ENCODE measurements around the gene CRYGS. TPM values are rescaled to one million over a fixed set of nuclear protein-coding genes. Genes with fewer than 3 reads are reported as not detected.

Gene CRYGS
- total and polyA plus RNA-seq, 10 donors = 4.2 to 24.8 (median 6.8) TPM

DNA sequence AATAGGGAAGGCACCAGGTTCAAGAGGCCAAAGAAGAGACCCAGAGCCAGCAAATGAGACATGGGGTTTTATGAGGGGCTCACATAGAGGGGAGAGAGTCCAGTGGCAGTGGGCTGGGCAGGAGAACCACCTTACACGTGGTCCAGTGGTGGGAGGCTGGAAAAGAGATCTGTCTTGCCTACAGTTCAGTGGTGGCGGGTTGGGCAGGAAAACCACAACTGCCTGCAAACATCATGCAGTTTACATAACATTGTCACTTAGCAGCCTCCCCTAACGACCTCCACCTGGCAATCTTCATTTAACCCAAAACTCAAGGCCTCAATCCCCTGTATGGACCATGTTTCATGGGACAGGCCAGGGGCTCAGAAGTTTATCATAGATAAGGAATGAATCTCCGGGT is 29.1 kb downstream of the CRYGS start:
- Histone ChIP-seq H3K36me3 (no peaks in the 10 kb centered on the region), H3K27me3 (replicated peaks in 1 of 7) (peaks cover 0 to 4% (median 0%) of the 10 kb centered on the region in 7 donors), H3K9me3 (peaks cover 0 to 8% (median 0%) of the 10 kb centered on the region in 8 donors), H3K27ac (no peak overlapping the region), H3K4me1 (peaks cover 3 to 39% (median 28%) of the 10 kb centered on the region in 6 donors), H3K4me3 (no peak overlapping the region)
- intact Hi-C loops (cut with DNase I; ENCODE audit: low total_unique reads) = no loop called here
- no peak for TF ChIP-seq POLR2A (IDR thresholded peaks at IDR 0.05)
- no peak for TF ChIP-seq CTCF (IDR thresholded peaks at IDR 0.05 in 8 of 11, conservative IDR thresholded peaks at IDR 0.05 in 3 of 11)
- 21 to 31% (median 23%) methylated on average over 4 of the region's 4 CpGs for WGBS, 5 donors
- DNase-seq = no peak

DNA sequence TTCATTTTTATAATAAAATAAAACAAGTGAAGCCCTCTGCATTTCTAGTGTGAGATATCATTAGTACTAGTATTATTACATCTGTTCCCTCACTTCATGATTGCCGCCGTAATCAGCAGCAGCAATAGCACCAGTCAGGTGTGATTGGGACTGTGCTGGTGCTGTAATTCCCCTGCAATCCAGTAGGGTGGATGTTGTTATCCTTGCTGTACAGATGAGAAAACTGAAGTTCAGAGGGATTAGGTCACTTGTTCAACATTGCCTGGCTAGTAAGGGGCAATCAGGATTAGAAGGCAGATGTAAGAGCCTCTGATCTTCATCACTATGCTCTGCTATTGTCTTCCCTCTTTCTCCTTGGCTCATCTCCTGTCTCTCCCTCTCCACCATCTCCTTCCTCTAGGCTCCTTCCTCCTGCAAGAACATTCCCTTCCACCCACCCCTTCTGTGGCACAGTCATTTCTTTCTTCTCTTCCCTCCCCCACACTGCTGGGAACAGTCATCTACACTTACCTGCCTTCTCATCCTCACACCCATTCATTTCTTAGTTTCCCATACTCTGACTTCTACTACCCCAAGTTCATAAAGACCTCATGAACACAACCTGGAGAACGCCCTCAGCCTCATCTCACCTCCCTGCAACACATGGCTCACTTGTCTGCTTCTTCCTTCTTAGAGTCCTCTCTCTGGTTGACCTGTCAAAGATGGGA is 29.7 kb downstream of the CRYGS start:
- H3K4me3 ChIP-seq = no peak overlapping the region
- peaks cover 3 to 33% (median 22%) of the 10 kb centered on the region in 6 donors for H3K4me1 ChIP-seq
- DNase-seq = no peak
- intact Hi-C loops (cut with DNase I; ENCODE audit: low total_unique reads) = no loop called here
- peaks cover 0 to 8% (median 0%) of the 10 kb centered on the region in 8 donors for H3K9me3 ChIP-seq
- H3K27me3 ChIP-seq (replicated peaks in 1 of 7) = peaks cover 0 to 4% (median 0%) of the 10 kb centered on the region in 7 donors
- TF ChIP-seq POLR2AphosphoS5 (IDR thresholded peaks at IDR 0.05) = no peak
- TF ChIP-seq CTCF (IDR thresholded peaks at IDR 0.05 in 8 of 11, conservative IDR thresholded peaks at IDR 0.05 in 3 of 11) = peak in 5 of 11 experiments; percentile 12 to 47 (median 40)
- H3K27ac ChIP-seq = no peak overlapping the region
- 76 to 90% (median 83%) methylated on average over 3 of the region's 3 CpGs for WGBS, 5 donors
- no peaks in the 10 kb centered on the region for H3K36me3 ChIP-seq

- 69 to 87% (median 81%) methylated on average over 5 of the region's 5 CpGs for WGBS, 5 donors
- H3K36me3 ChIP-seq = no peaks in the 10 kb centered on the region
- no peak overlapping the region for H3K4me3 ChIP-seq
- DNase-seq = no peak
- TF ChIP-seq POLR2A (IDR thresholded peaks at IDR 0.05) (no peak), CTCF (IDR thresholded peaks at IDR 0.05 in 8 of 11, conservative IDR thresholded peaks at IDR 0.05 in 3 of 11) (no peak), POLR2AphosphoS5 (IDR thresholded peaks at IDR 0.05) (no peak)
- H3K27ac ChIP-seq = no peak overlapping the region
- peaks cover 0 to 4% (median 0%) of the 10 kb centered on the region in 7 donors for H3K27me3 ChIP-seq (replicated peaks in 1 of 7)
- intact Hi-C loops (cut with DNase I; ENCODE audit: low total_unique reads) = no loop called here
- peaks cover 0 to 22% (median 12%) of the 10 kb centered on the region in 6 donors for H3K4me1 ChIP-seq
- H3K9me3 ChIP-seq = peaks cover 0 to 8% (median 0%) of the 10 kb centered on the region in 8 donors
These were observed 30.8 kb downstream of the CRYGS start for GRCh38 chr3:186513386-186513785.

DNA sequence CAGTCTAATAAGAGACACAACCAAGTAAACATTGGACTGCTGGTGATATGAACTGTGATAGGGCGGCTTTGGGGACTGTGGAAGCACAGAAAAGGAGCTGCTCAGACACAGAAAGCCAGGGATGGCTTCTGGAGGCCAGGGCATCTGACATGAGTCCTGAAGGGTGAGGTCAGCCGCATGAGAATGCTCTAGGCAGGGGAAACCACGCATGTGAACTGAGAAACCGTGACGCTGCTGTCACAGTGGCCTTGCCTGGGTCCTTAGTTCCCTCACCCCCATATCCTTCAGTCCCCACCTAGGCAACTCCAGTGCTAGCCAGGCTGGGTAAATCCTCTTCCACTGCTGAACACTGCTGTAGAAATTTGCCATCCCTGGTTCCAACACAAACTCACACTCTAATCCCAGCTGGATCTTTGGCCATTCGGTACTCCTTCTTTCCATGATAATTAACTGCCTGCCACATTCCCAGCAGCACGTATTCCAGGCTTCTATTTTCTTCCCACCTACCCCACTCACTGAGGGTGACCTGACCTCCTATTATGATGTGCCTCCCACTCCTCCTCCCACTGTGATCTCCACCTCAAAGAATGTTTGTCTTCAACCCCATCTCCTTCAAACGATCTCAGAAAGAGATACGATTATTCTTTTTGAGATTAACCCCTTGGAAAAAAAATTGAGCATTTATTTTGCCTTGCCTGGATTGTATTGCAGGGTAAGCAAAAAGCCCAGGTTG is 31.4 kb downstream of the CRYGS start:
- WGBS, 5 donors = 50 to 68% (median 63%) methylated on average over 9 of the region's 9 CpGs
- no peak for DNase-seq

More for the DNA sequence above, 31.4 kb downstream of the CRYGS start:
- Histone ChIP-seq H3K4me1 (peaks cover 0 to 16% (median 10%) of the 10 kb centered on the region in 6 donors), H3K4me3 (no peak overlapping the region), H3K9me3 (peaks cover 0 to 8% (median 0%) of the 10 kb centered on the region in 8 donors), H3K27me3 (replicated peaks in 1 of 7) (peaks cover 0 to 4% (median 0%) of the 10 kb centered on the region in 7 donors), H3K36me3 (no peaks in the 10 kb centered on the region), H3K27ac (no peak overlapping the region)
- intact Hi-C loops (cut with DNase I; ENCODE audit: low total_unique reads) = no loop called here
- TF ChIP-seq POLR2A (IDR thresholded peaks at IDR 0.05) = no peak
- no peak for TF ChIP-seq CTCF (IDR thresholded peaks at IDR 0.05 in 8 of 11, conservative IDR thresholded peaks at IDR 0.05 in 3 of 11)
- no peak for TF ChIP-seq POLR2AphosphoS5 (IDR thresholded peaks at IDR 0.05)

All from spleen (tissue), 11 donors.